A673 (cell line): ENCODE results near the gene GRWD1. TPM values are rescaled to one million over a fixed set of nuclear protein-coding genes. Genes with fewer than 3 reads are reported as not detected.

ENCODE experiments used
- BruUV-seq: library from RNA; stranded (reverse); fragments of 400-500 nt; replicated peaks from 2 replicates; lab custom pipeline; 2021; lab: Mats Ljungman, UMichigan
- CTCF ChIA-PET: fragments of 300-600 bp; sonication (Branson Sonifier 250); formaldehyde crosslinking; loops from one replicate; lab custom pipeline; 2022; ENCODE audit warnings: antibody characterized with exemption; lab: Charles Lee
- POLR2A ChIA-PET: fragments of 300-600 bp; sonication (Branson Sonifier 250); formaldehyde crosslinking; loops from one replicate; lab custom pipeline; 2022; ENCODE audit warnings: antibody characterized with exemption; ENCODE audit not compliant: low non-redundant PET; lab: Charles Lee
- DNase-seq: peaks from one replicate; pipeline ENCODE4 v3.0.0-alpha.2; 2015; ENCODE audit warnings: low spot score
- H3K27ac ChIP-seq: fragments of 200-600 bp; sonication (generic); 2 replicates; pipeline ENCODE4 v1.5.1; 2016; ENCODE audit warnings: mixed run types, low read depth, mild to moderate bottlenecking, mixed read lengths, antibody characterized with exemption, low read length; ENCODE audit not compliant: poor library complexity, severe bottlenecking
- H3K27me3 ChIP-seq: fragments of 200-600 bp; sonication (generic); replicated peaks from 2 replicates; pipeline ENCODE4 v1.6.1; 2017; ENCODE audit warnings: mixed run types, low read depth, mild to moderate bottlenecking, mixed read lengths, antibody characterized with exemption, low read length; ENCODE audit not compliant: insufficient read depth, poor library complexity
- H3K36me3 ChIP-seq: fragments of 200-600 bp; sonication (generic); 2 replicates; pipeline ENCODE4 v1.6.1; 2016; ENCODE audit warnings: mixed run types, mild to moderate bottlenecking, mixed read lengths, antibody characterized with exemption, low read length; ENCODE audit not compliant: insufficient read depth, poor library complexity, severe bottlenecking
- H3K4me1 ChIP-seq: fragments of 200-600 bp; sonication (generic); 2 replicates; pipeline ENCODE4 v1.6.1; 2017; ENCODE audit warnings: mixed run types, mild to moderate bottlenecking, mixed read lengths, antibody characterized with exemption, low read length; ENCODE audit not compliant: insufficient read depth, poor library complexity, severe bottlenecking
- H3K4me3 ChIP-seq: fragments of 200-600 bp; sonication (generic); 2 replicates; pipeline ENCODE4 v1.5.1; 2016; ENCODE audit warnings: low read depth, mixed run types, mild to moderate bottlenecking, mixed read lengths, low read length; ENCODE audit not compliant: poor library complexity, severe bottlenecking
- H3K9me3 ChIP-seq: fragments of 200-600 bp; sonication (generic); 2 replicates; pipeline ENCODE4 v1.6.1; 2016; ENCODE audit warnings: mixed run types, low read depth, mild to moderate bottlenecking, mixed read lengths, antibody characterized with exemption, low read length; ENCODE audit not compliant: poor library complexity, severe bottlenecking
- EZH2 ChIP-seq: fragments of 200-600 bp; sonication (generic); IDR thresholded peaks from 2 replicates; pipeline ENCODE4 v1.6.1; 2017; ENCODE audit warnings: borderline replicate concordance, low read depth, mild to moderate bottlenecking, mixed read lengths, antibody characterized with exemption, low read length; ENCODE audit not compliant: poor library complexity, severe bottlenecking
- intact Hi-C: fragments of 100-400 bp; cut with micrococcal nuclease; formaldehyde crosslinking; loops from one replicate; pipeline ENCODE4 v1.10.0; 2022; ENCODE audit not compliant: unreplicated experiment
- total RNA-seq: library from RNA; stranded (reverse); gene quantifications from 2 replicates; pipeline ENCODE4 v1.2.3, GENCODE V29; 2021
- TF ChIP-seq, protein P1 (sequence below): fragments of 300-800, 200-600 bp; sonication (generic); conservative IDR thresholded peaks from 2 replicates; pipeline ENCODE4 v1.5.1; 2017; ENCODE audit warnings: low read depth, mild to moderate bottlenecking, antibody characterized with exemption, low read length, moderate library complexity, mixed read lengths

The GRWD1 gene
- total RNA-seq, 1 experiment from 2014 or later: 109 TPM

DNA sequence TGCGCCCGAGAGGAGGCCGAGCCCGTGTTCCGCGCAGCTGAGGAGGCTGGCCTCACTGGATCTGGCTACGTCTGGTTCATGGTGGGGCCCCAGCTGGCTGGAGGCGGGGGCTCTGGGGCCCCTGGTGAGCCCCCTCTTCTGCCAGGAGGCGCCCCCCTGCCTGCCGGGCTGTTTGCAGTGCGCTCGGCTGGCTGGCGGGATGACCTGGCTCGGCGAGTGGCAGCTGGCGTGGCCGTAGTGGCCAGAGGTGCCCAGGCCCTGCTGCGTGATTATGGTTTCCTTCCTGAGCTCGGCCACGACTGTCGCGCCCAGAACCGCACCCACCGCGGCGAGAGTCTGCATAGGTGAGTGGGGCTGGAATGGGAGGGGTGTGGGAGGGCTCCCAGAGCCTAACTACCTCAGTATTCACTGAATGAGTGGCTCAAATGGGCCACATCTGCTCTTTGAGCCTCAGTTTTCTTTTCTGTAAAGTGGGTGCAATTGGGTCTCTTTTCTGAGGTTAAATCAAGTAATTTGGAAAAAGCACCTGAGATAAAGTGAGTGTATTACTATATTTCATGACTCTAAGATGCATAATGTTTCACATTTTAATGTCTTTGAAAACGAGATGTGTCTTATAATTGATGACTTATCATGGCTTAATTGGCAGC lies 40.6 kb upstream of the GRWD1 start:
- H3K27ac ChIP-seq: no peak overlapping the region
- intact Hi-C loops: no loop called here
- POLR2A ChIA-PET: no interaction called here
- no peaks in the 10 kb centered on the region for H3K27me3 ChIP-seq
- CTCF ChIA-PET: no interaction called here
- no peak for TF ChIP-seq EZH2
- TF ChIP-seq, protein P1, sequence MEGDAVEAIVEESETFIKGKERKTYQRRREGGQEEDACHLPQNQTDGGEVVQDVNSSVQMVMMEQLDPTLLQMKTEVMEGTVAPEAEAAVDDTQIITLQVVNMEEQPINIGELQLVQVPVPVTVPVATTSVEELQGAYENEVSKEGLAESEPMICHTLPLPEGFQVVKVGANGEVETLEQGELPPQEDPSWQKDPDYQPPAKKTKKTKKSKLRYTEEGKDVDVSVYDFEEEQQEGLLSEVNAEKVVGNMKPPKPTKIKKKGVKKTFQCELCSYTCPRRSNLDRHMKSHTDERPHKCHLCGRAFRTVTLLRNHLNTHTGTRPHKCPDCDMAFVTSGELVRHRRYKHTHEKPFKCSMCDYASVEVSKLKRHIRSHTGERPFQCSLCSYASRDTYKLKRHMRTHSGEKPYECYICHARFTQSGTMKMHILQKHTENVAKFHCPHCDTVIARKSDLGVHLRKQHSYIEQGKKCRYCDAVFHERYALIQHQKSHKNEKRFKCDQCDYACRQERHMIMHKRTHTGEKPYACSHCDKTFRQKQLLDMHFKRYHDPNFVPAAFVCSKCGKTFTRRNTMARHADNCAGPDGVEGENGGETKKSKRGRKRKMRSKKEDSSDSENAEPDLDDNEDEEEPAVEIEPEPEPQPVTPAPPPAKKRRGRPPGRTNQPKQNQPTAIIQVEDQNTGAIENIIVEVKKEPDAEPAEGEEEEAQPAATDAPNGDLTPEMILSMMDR: no peak
- no peaks in the 10 kb centered on the region for H3K9me3 ChIP-seq
- no peak overlapping the region for H3K4me3 ChIP-seq
- no peaks in the 10 kb centered on the region for H3K36me3 ChIP-seq
- H3K4me1 ChIP-seq: peaks cover 9% of the 10 kb centered on the region
- DNase-seq: no peak
- BruUV-seq: no TSS peak

DNA sequence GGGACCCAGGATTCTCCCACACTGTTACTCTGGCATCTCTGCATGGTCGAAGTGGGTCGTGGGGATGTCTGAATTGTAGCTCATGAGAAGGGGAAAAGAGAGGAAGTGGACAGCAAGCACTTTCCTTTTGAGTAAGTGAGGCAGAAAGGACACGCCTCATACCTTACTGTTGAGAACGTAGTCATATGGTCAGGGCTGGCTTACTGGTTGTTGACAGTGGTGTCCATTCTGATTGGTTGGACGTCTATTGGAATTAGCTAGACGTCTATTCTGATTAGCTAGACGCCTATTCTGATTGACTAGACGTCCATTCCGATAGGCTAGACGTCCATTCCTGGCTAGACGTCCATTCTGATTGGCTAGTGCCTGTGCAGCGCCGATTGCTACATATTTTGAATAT lies 39.9 kb upstream of the GRWD1 start:
- POLR2A ChIA-PET: no interaction called here
- Histone ChIP-seq H3K27me3 (no peaks in the 10 kb centered on the region), H3K27ac (no peak overlapping the region), H3K36me3 (no peaks in the 10 kb centered on the region), H3K4me3 (no peak overlapping the region), H3K9me3 (no peaks in the 10 kb centered on the region), H3K4me1 (peaks cover 3% of the 10 kb centered on the region)
- no peak for DNase-seq
- intact Hi-C loops: no loop called here
- no peak for TF ChIP-seq EZH2
- TF ChIP-seq, protein P1: no peak
- CTCF ChIA-PET: no interaction called here
- no TSS peak for BruUV-seq

DNA sequence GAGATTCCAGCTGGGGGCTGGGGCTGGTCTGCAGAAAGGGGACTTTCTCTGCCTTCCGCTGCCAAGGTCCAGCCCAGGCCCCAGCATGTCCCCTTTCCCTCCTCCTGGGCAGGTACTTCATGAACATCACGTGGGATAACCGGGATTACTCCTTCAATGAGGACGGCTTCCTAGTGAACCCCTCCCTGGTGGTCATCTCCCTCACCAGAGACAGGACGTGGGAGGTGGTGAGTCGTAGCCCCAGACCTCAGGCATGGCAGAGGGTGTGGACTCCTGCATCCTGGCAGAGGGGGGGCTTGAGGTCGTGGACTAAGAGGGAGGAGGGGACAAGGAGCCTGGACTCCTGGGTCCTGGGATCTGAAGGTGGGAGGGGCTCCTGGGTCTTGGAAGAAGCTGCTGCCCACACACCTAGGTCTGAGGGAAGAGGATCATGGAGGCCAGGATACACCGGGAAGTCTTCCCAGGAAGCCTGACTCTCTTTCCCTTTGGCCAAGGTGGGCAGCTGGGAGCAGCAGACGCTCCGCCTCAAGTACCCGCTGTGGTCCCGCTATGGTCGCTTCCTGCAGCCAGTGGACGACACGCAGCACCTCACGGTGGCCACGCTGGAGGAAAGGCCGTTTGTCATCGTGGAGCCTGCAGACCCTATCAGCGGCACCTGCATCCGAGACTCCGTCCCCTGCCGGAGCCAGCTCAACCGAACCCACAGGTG lies 31.8 kb upstream of the GRWD1 start:
- Histone ChIP-seq H3K27me3 (no peaks in the 10 kb centered on the region), H3K36me3 (no peaks in the 10 kb centered on the region), H3K4me1 (peaks cover 5% of the 10 kb centered on the region), H3K4me3 (no peak overlapping the region), H3K27ac (peak overlapping the region; percentile 16), H3K9me3 (no peaks in the 10 kb centered on the region)
- DNase-seq: no peak
- POLR2A ChIA-PET: no interaction called here
- no peak for TF ChIP-seq EZH2
- TF ChIP-seq, protein P1: no peak
- BruUV-seq: no TSS peak
- intact Hi-C loops: no loop called here
- CTCF ChIA-PET: no interaction called here
